Measurements from ENCODE around the gene OR4A15. TPM values are rescaled to one million over a fixed set of nuclear protein-coding genes. Genes with fewer than 3 reads are reported as not detected.

OR4A15 gene
- not detected in 2 replicates for total RNA-seq (2021)
- long read RNA-seq: 0 reads

- H2BK20ac ChIP-seq (ENCODE audit: low read depth, low read length, poor library complexity, severe bottlenecking): no peak within 1 kb of the TSS
- Mint-ChIP-seq H3K4me1 (no peaks in the 10 kb centered on the region), H3K27ac (no peak within 1 kb of the TSS), H3K36me3 (ENCODE audit: insufficient read depth in 1 of 3, low read depth in 3 of 3) (peaks cover 7 to 9% (median 8%) of the 10 kb centered on the region in 3 experiments; a peak in 6 of 7 replicates), H3K4me3 (no peak within 1 kb of the TSS), H3K27me3 (ENCODE audit: low read depth) (no peaks in the 10 kb centered on the region; the same call in 1 of the 2 replicates), H3K9me3 (peaks cover 77 to 81% of the 10 kb centered on the region in 2 experiments)
- H3K79me2 ChIP-seq (ENCODE audit: insufficient read depth, low read length): no peaks in the 10 kb centered on the region
- H3K79me1 ChIP-seq (ENCODE audit: insufficient read depth, low read depth, low read length, poor library complexity, severe bottlenecking): no peaks in the 10 kb centered on the region
- no peak within 1 kb of the TSS for H3T11ph ChIP-seq (ENCODE audit: low read length)
- no peak within 1 kb of the TSS for H3K4ac ChIP-seq (ENCODE audit: low read depth, low read length)
- H3K56ac ChIP-seq (ENCODE audit: insufficient read length, low read depth, low read length): no peak within 1 kb of the TSS
- H3K23ac ChIP-seq (ENCODE audit: insufficient read length, low read depth, low read length): no peak within 1 kb of the TSS
- no peaks in the 10 kb centered on the region for H3K27me3 ChIP-seq (ENCODE audit: insufficient read depth, low read length)
- H2BK15ac ChIP-seq (ENCODE audit: low read depth, low read length): no peak within 1 kb of the TSS
- H3K14ac ChIP-seq (ENCODE audit: insufficient read depth, low read length): no peak within 1 kb of the TSS
- H2AK5ac ChIP-seq (ENCODE audit: insufficient read length, low read length): no peak within 1 kb of the TSS
- DNase-seq: no peak
- H4K8ac ChIP-seq (replicated peaks; ENCODE audit: insufficient read length, low read depth, low read length): no peak within 1 kb of the TSS
- WGBS (ENCODE audit: extremely low coverage, insufficient read length, low lambda C conversion rate): no CpG with 5 or more reads among the region's 4 CpGs
- H3K23me2 ChIP-seq (ENCODE audit: insufficient read length, low read depth, low read length, poor library complexity, severe bottlenecking): no peaks in the 10 kb centered on the region
- H2BK12ac ChIP-seq (ENCODE audit: insufficient read length, low read depth, low read length): no peak within 1 kb of the TSS
- no peak within 1 kb of the TSS for H3K9ac ChIP-seq (ENCODE audit: extremely low read depth, insufficient read length, low read length)
- H3K27ac ChIP-seq (ENCODE audit: insufficient read length, low read depth, low read length): no peak within 1 kb of the TSS
- H2AFZ ChIP-seq (ENCODE audit: low read length): no peak within 1 kb of the TSS
- H3K9me3 ChIP-seq (ENCODE audit: control insufficient read depth, low read depth, low read length): peaks cover 64% of the 10 kb centered on the region
- no peaks in the 10 kb centered on the region for H3K4me1 ChIP-seq (ENCODE audit: insufficient read depth, low read length)
- H2BK120ac ChIP-seq (ENCODE audit: low read depth, low read length, poor library complexity, severe bottlenecking): no peak within 1 kb of the TSS
- H4K5ac ChIP-seq (ENCODE audit: insufficient read length, low read depth, low read length): no peak within 1 kb of the TSS
- H4K91ac ChIP-seq (ENCODE audit: insufficient read length, low read depth, low read length): no peak within 1 kb of the TSS
- no peak within 1 kb of the TSS for H2BK5ac ChIP-seq (ENCODE audit: insufficient read length, low read length)
- TF ChIP-seq CTCF (conservative IDR thresholded peaks at IDR 0.05): no peak
- H3K18ac ChIP-seq (ENCODE audit: insufficient read length, low read depth, low read length): no peak within 1 kb of the TSS
- H4K20me1 ChIP-seq (ENCODE audit: control insufficient read depth, insufficient read depth, insufficient read length): no peaks in the 10 kb centered on the region
- H3K4me2 ChIP-seq (ENCODE audit: insufficient read depth, insufficient read length, low read length): no peak within 1 kb of the TSS
Measured at GRCh38 chr11:55367674-55368073, at the start of gene OR4A15. Gene OR4A15 (plus strand): TSS chr11:55367974. CDS start chr11:55367974, 0 bp downstream.

Data from H9 (cell line).